C4-2B (cell line): Measurements from ENCODE around the gene GCFC2.
"Not testable (repeated sequence)": the region's sequence is repeated elsewhere in the genome, so short reads cannot be mapped to it uniquely, and the experiment has no call there.

ENCODE experiments used
- H3K27ac ChIP-seq: fragments of 450-650 bp; 2 replicates; pipeline ENCODE4 v1.5.1; 2017
- ZFX ChIP-seq: fragments of 450-650 bp; IDR thresholded peaks from 2 replicates; pipeline ENCODE4 v1.6.1; 2017
- TF ChIP-seq, protein P1 (sequence below): fragments of 450-650 bp; conservative IDR thresholded peaks from 2 replicates; pipeline ENCODE4 v1.5.1; 2017; ENCODE audit warnings: mild to moderate bottlenecking

The GCFC2 gene

DNA sequence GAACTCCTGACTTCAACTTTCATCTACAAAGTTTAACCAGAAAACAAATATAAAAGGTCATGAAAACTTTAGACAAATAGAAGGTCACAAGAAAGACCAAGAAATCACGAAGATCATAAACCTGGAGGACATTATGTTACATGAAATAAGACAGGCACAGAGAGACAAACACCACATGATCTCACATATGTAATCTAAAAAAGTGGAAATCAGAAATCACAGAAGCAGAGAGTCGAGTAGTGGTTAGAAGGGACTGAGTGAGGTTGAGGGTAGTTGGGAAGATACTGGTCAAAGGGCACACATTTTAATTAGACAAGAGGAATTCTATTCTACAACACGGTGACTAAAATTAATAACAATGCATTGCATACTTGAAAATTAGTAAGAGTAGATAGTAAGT is 1.4 kb downstream of the GCFC2 start:
- no peak overlapping the region for H3K27ac ChIP-seq
- TF ChIP-seq ZFX: no peak
- TF ChIP-seq, protein P1, sequence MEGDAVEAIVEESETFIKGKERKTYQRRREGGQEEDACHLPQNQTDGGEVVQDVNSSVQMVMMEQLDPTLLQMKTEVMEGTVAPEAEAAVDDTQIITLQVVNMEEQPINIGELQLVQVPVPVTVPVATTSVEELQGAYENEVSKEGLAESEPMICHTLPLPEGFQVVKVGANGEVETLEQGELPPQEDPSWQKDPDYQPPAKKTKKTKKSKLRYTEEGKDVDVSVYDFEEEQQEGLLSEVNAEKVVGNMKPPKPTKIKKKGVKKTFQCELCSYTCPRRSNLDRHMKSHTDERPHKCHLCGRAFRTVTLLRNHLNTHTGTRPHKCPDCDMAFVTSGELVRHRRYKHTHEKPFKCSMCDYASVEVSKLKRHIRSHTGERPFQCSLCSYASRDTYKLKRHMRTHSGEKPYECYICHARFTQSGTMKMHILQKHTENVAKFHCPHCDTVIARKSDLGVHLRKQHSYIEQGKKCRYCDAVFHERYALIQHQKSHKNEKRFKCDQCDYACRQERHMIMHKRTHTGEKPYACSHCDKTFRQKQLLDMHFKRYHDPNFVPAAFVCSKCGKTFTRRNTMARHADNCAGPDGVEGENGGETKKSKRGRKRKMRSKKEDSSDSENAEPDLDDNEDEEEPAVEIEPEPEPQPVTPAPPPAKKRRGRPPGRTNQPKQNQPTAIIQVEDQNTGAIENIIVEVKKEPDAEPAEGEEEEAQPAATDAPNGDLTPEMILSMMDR: no peak

DNA sequence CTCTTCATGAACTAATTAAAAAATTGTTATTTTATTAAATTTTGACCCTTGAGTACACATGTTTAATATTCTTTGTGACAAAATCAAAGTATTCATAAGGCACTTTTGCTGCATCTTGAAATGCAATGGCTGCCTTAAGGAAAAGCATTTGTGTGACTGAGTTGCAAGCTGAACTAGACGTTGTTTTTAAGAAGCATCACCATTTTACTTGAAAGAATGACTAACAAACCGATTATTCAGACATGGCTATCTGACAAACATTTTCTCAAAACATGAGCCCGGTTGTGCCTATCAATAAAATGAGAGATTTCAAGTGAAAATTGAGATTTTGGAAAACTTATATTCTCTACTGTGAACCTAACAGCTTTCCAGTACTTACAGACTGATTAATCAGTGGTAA is 2.8 kb downstream of the GCFC2 start:
- TF ChIP-seq, protein P1: no peak
- no peak for TF ChIP-seq ZFX
- no peak overlapping the region for H3K27ac ChIP-seq

DNA sequence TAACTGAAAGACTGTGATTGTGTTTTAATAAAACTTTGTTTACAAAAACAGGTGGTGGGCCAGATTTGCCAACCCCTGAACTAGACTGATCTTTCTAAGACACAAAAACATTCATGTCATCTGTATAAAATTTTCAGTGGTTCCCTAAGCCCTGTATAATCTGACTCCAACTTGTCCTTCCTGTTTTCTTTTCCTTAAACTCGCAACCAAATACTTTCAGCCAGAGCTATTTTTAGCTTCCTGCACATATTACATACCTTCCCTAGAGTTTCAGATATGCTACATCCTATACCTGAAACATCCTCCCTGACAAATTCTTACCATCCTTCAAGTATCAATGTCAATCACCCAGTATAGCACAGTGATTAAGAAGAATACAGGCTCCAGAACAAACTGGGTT is 4.8 kb downstream of the GCFC2 start:
- no peak overlapping the region for H3K27ac ChIP-seq
- no peak for TF ChIP-seq ZFX
- TF ChIP-seq, protein P1: no peak

DNA sequence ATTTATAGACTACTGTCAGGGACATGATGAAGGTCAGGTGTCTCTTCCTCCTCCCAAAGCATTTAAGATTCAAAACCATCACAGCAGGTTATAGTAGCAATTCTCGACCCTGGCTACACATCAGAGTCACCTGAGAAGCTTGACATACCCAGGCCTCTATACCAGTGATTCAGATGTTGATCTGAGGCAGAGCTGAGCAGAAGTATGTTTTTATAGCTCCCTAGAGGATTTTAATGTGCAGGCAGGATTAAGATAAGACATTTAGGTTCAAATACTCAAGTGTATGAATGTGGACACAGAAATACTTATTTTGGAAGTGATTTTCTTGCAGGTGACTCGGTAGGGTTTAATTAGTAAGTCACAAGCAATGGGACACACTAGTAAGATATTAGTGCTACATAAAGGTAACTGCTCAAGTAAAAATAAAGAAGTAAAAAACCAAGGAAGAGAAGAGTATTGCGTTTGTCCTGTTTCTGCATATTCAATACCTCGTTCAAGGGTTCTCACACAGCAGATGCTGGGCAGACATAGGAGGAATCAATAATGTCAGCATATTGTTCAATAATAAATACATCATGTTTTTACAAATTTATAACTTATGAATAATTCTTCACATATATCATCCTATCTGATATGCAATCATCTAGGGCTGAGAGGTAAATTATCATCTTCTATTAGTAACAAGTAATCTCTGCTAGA is 7.0 kb downstream of the GCFC2 start:
- no peak overlapping the region for H3K27ac ChIP-seq
- TF ChIP-seq ZFX: no peak
- TF ChIP-seq, protein P1: no peak

DNA sequence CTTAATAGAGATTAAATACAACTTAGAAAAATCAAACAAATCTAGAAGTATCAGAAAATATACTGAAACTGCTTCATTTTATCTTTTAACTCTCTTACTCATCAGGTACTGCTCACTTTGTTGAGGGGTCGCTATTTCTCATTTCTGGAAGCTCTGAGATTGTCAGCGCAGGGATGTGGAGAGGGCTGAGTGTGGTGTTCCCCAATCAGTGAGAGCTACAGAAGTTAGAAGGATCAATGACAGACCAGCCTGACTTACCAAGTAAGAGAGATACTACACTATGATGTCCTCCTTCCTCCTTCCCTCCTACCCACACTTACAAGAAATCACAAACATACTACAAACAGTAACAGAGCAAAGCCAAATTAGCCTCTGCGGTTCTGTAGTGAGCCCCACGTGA is 8.1 kb downstream of the GCFC2 start:
- no peak for TF ChIP-seq ZFX
- TF ChIP-seq, protein P1: no peak
- no peak overlapping the region for H3K27ac ChIP-seq

DNA sequence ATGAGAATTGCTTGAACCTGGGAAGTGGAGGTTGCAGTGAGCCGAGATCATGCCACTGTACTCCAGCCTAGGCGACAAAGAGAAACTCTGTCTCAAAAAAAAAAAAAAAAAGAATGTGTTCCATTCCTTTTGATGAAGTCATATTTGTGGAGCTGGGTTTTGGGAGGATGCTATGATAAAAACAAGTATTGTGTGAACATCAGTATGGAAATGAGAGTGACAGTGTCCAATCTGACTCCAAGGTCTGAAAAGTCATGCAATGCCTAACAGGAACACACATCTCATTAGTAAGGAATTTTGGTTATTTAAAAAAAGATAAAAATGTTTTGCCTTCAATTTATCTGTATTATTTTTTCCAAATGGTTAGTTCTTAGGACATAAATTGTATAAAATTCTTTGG is 11.8 kb downstream of the GCFC2 start:
- TF ChIP-seq, protein P1: no peak
- no peak for TF ChIP-seq ZFX
- H3K27ac ChIP-seq: no peak overlapping the region

DNA sequence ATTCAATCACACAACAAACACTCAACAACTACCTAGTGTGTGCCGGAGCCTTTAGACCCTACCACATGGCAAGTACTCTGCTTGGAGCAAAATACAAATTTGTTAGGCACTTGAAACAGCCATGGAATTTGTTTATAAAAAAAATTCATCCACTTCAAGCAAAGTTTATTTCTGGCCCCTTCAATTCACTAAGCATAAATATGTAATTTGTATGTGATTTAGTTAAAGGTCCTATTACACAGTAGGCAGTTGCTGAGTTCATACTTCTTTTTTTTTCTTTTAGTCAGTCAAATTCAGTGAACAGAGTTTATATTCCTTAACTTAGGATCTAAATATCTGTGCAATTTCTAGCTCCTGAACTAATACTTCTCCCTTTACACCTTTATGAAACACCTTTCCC is 22.5 kb downstream of the GCFC2 start:
- TF ChIP-seq ZFX: no peak
- TF ChIP-seq, protein P1: no peak
- H3K27ac ChIP-seq: no peak overlapping the region

DNA sequence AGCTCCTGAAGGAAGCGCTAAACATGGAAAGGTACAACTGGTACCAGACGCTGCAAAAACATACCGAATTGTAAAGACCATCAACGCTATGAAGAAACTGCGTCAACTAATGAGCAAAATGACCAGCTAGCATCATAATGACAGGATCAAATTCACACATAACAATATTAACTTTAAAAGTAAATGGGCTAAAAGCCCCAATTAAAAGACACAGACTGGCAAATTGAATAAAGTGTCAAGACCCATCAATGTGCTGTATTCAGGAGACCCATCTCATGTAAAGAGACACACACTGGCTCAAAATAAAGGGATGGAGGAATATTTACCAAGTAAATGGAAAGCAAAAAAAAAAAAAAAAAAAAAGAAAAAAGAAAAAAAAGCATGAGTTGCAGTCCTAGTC is 27.3 kb downstream of the GCFC2 start:
- not testable (repeated sequence) for H3K27ac ChIP-seq
